CD4-positive, alpha-beta T cell treated with Interleukin-17A for 1 hour (primary cell): ENCODE results near the gene SHC3.

Experiments
- DNase-seq: peaks from one replicate; pipeline ENCODE4 v3.0.0-alpha.2; 2020

The SHC3 gene

GRCh38 chr9:89153232-89154017, 25.2 kb downstream of the SHC3 start:
- no peak for DNase-seq

GRCh38 chr9:89149726-89150125, 28.9 kb downstream of the SHC3 start:
- DNase-seq, result no peak

GRCh38 chr9:89145097-89145496, 33.5 kb downstream of the SHC3 start:
- DNase-seq, result no peak

GRCh38 chr9:89144238-89144637, 34.4 kb downstream of the SHC3 start:
- no peak for DNase-seq

- no peak for DNase-seq
Observed at GRCh38 chr9:89143266-89143665, 35.4 kb downstream of the SHC3 start.

- DNase-seq, result no peak
Observed at GRCh38 chr9:89139455-89139854, 39.2 kb downstream of the SHC3 start.

- DNase-seq, result no peak
Observed at GRCh38 chr9:89138463-89139390, 39.9 kb downstream of the SHC3 start.

- no peak for DNase-seq
Observed at GRCh38 chr9:89137542-89138462, 40.8 kb downstream of the SHC3 start.

GRCh38 chr9:89135591-89136166, 42.9 kb downstream of the SHC3 start:
- DNase-seq, result no peak

GRCh38 chr9:89134709-89135108, 43.9 kb downstream of the SHC3 start:
- no peak for DNase-seq

GRCh38 chr9:89122949-89123348, 55.7 kb downstream of the SHC3 start:
- no peak for DNase-seq

GRCh38 chr9:89120704-89121103, 57.9 kb downstream of the SHC3 start:
- DNase-seq, result no peak

GRCh38 chr9:89116805-89117192, 61.8 kb downstream of the SHC3 start:
- DNase-seq, result no peak

GRCh38 chr9:89116064-89116804, 62.4 kb downstream of the SHC3 start:
- no peak for DNase-seq

GRCh38 chr9:89115426-89115825, 63.2 kb downstream of the SHC3 start:
- no peak for DNase-seq

GRCh38 chr9:89114741-89115140, 63.9 kb downstream of the SHC3 start:
- no peak for DNase-seq

GRCh38 chr9:89113851-89114250, 64.8 kb downstream of the SHC3 start:
- no peak for DNase-seq

GRCh38 chr9:89112243-89112642, 66.4 kb downstream of the SHC3 start:
- no peak for DNase-seq

GRCh38 chr9:89109666-89110065, 69.0 kb downstream of the SHC3 start:
- no peak for DNase-seq

- DNase-seq, result no peak
Observed at GRCh38 chr9:89107406-89107805, 71.2 kb downstream of the SHC3 start.

- no peak for DNase-seq
Observed at GRCh38 chr9:89106224-89106851, 72.3 kb downstream of the SHC3 start.
